Fibroblast of villous mesenchyme (primary cell): ENCODE measurements around the gene PLA2R1. TPM values are rescaled to one million over a fixed set of nuclear protein-coding genes. Genes with fewer than 3 reads are reported as not detected.

Experiments
- DNase-seq: peaks from one replicate; pipeline ENCODE4 v3.0.0-alpha.2; 2010; ENCODE audit warnings: low read depth
- H3K4me3 ChIP-seq: 2 replicates; pipeline ENCODE4 v1.5.1; 2011; ENCODE audit warnings: low read depth, mild to moderate bottlenecking, low read length
- total RNA-seq: library from RNA; depleted of rRNA; stranded (reverse); fragments of >200 nt; gene quantifications from 2 replicates; pipeline ENCODE4 v1.2.3, GENCODE V29; 2012
- TF ChIP-seq, protein P1 (sequence below): IDR thresholded peaks from 2 replicates; pipeline ENCODE4 v1.5.1; 2012; ENCODE audit warnings: low read depth, mild to moderate bottlenecking, low read length; ENCODE audit not compliant: insufficient read depth

PLA2R1 gene
- total RNA-seq, 1 donor: 13.0 TPM

GRCh38 chr2:159916511-159916910 is 145.9 kb downstream of the PLA2R1 start:
- TF ChIP-seq, protein P1, sequence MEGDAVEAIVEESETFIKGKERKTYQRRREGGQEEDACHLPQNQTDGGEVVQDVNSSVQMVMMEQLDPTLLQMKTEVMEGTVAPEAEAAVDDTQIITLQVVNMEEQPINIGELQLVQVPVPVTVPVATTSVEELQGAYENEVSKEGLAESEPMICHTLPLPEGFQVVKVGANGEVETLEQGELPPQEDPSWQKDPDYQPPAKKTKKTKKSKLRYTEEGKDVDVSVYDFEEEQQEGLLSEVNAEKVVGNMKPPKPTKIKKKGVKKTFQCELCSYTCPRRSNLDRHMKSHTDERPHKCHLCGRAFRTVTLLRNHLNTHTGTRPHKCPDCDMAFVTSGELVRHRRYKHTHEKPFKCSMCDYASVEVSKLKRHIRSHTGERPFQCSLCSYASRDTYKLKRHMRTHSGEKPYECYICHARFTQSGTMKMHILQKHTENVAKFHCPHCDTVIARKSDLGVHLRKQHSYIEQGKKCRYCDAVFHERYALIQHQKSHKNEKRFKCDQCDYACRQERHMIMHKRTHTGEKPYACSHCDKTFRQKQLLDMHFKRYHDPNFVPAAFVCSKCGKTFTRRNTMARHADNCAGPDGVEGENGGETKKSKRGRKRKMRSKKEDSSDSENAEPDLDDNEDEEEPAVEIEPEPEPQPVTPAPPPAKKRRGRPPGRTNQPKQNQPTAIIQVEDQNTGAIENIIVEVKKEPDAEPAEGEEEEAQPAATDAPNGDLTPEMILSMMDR: no peak
- DNase-seq: no peak
- H3K4me3 ChIP-seq: no peak overlapping the region

DNA sequence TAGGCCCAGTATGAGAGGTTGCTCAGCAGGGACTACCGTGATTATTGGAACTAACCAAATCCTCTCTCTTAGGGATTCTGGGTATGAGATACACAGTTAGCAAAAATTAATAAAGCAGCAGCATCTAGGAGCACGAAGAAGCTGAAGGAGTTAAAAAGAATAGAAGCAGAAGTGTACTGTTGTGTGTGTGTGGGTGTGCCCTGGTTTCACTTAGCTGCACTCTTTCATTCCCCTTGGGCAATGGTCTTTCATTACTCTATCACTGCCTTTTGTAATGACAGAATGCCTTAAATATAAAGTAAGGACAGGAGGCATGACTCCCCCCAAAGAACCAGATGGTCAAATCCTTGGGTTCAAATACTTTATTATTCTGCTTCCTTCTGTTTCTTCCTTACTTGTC is 148.5 kb downstream of the PLA2R1 start:
- TF ChIP-seq, protein P1: no peak
- no peak overlapping the region for H3K4me3 ChIP-seq
- DNase-seq: no peak

DNA sequence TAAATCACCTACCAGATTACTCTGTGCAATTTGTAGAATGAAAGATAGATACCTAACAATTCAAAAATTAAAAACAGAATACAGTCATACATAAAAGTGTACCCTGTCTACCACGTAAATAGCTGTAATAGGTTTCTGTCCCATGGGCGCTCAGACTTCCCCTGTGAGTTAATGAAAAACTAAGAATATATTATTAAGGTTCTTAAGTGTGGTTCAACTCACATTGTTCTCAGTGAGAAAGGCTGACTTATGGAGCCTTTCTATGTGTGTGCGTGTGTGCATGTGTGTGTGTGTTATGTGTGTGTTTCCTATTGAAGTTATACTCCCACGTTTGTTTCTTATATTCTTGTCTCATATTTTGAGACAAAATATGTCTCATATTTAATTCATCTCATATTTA is 149.8 kb downstream of the PLA2R1 start:
- H3K4me3 ChIP-seq: no peak overlapping the region
- TF ChIP-seq, protein P1: no peak
- DNase-seq: no peak

GRCh38 chr2:159910951-159911350 is 151.5 kb downstream of the PLA2R1 start:
- no peak overlapping the region for H3K4me3 ChIP-seq
- no peak for DNase-seq
- TF ChIP-seq, protein P1: no peak

- H3K4me3 ChIP-seq: no peak overlapping the region
- DNase-seq: no peak
- TF ChIP-seq, protein P1: no peak
Measured at GRCh38 chr2:159908623-159909022, 153.8 kb downstream of the PLA2R1 start.

- no peak overlapping the region for H3K4me3 ChIP-seq
- DNase-seq: no peak
- TF ChIP-seq, protein P1: no peak
Measured at GRCh38 chr2:159907909-159908308, 154.5 kb downstream of the PLA2R1 start.
